ENCODE results near the gene MANSC4.
A peak's percentile ranks its signal among the peaks of the same experiment; 100 is the strongest.

The MANSC4 gene

DNA sequence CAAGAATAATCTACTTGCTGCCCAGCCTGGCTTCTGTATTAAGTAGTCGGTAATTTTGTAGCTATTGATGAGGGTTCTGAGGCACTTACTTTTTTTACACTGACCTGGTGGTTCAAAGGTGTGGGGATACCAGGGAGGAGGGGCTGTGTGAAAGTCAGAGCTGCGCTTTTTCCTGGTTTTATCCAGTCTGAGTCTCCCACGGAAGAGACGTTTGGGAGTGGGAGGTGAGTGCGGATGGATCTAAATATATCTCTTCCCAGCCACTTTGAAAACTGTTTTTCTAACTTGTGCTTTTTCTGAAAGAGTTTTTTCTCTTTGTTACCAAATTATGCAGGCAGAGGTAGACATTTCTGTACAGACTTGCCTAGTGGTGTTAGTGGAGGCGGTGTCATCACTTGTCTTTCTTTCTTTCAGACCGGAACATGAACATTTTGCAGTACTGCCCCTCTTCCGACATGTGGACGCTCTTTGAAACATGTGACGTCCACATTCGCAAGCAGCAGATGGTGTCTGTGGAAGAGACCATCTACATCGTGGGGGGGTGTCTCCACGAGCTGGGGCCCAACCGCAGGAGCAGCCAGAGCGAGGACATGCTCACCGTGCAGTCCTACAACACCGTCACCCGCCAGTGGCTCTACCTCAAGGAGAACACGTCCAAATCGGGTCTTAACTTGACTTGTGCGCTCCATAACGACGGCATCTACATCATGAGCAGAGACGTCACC lies 17.4 kb upstream of the MANSC4 start:
- no peak for DNase-seq

DNA sequence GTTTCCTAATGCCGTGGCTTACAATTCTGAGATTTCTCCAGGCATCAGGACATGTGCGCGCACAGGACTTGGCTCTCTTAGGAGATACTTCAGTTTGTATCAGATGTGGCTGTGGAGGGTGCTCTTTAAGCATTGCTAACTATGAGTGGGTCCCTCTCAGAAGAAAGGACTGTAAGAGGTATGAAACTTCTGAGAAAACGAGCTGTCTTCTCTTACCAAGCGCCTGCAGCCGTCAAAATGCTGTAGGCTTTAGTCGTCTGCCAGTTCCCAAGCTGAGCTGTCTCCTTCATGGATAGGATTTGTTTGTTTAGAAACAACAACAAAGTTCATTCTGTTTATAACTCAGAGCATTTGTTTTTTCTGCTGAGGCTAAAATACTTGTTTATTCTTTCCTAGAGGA lies 16.1 kb upstream of the MANSC4 start:
- DNase-seq, result no peak

DNA sequence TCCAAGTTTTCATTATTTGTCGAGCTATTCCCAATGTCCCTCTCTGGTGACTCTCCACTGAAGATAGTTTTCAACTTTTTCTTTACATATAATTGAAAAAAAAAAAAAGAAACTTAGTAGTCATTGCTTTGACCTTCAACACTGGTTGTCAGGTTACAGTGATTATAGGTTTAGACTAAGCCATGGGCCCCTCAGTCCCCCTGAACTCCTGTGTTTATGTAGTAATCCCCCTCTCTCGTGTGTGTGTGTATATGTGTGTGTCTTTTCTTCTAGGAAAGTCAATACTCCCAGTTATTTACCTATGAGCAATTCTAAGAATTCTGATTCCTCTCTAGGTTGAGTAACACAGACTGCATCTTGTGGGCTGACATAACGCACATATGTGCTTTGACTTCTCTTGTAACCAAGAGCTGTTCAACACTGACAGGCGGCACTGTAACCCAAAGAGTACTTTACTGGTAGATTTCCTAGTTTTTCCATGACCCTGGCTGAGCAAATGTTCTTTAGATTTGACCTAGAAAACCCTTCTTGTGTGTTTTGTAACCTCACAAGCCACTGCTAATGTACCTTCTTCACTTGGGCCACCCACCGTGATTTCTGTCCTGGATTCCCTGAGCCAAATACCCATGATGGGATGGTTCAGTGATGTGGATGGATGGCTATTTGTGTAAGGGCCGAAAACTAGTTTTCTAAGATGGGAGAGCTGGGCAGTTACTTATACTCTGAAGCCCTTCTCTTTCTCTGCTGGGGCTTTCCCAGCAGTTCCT lies 15.0 kb upstream of the MANSC4 start:
- DNase-seq, result no peak

DNA sequence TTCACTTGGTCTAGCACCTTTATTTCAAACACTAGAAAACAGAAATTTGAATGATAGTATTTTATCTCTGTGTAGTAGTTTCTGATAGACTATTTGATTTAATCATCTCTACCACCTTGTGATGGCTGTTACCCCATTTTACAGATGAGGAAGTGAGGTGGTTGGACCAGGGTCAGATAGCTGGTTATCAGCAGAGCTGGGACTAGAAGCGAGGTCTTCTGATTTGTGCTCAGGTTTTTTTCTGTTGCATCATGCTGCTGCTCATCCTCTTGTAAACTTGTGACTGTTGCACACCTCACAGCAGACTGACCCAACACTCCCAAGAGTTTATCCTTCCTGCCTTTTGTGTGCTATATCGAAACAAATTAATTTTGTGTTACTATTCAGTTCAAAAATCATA lies 10.1 kb upstream of the MANSC4 start:
- DNase-seq, result no peak

DNA sequence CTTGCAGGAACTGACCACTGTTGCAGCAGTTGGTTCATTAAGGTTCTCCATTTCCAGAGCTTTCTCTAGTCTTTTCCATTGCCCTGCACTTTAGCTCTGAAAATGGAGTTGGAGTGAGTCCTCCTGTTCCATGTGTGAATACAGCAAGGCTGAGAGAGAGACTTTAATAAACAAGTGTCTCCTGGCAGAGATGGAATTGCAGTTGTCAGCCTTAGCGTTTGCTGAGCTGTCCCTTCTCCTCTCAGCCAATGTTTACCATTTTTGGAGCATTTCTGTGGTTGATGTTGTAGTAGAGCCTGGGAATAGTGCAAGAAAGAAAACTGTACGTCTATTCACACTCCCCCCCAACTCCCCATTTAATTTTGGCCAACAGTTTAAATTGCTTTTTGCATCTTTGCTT lies 7.5 kb upstream of the MANSC4 start:
- DNase-seq, result no peak

DNA sequence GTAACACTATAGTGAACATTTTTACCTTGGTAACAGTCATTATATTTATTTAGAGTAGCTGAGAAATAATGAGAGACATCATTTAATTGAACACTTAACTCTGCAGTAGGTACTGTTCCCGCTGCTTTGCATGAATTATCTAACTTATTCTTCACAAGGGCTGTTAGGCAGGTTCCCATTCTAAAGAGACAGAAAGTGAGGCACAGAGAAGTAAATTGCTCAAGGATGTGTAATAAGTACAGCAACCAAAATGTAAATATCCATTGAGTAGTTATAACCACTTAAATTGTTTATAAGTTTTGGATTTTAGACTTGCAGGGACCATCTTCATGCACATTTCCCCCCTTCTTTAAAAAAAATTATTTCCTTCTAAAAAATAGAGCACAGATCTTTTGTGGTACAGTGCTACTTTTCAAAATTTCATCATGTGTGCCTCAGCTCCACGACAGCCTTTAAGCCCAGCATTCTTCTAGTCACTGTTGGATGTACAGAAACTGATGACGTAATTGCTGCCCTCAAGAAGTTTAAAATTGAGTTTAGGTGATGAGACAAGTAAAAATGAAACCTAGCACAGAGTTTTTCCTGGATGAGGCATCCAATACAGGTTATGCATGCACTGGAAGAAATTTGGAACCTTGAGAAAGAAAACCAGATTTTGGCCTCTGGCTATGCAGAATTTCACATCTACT lies 6.0 kb upstream of the MANSC4 start:
- DNase-seq, result no peak

DNA sequence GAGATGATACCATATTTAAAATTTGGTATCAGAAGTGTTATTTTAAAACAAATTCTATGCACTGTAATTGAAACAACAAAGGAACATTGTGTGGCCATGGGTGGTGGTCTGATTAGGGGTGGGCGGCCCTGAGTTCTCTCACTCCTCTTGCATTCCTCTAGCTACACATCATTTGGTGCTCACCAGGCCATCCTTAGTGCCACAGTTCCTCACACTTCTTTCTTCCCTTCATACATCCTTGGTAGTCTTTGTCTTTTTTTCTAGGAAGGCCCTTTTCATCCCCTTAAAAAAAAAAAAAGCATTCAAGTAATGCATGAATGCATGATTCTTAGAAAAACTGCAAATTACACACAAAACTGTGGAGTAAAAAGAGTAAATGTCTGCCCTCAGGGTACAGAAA lies 2.4 kb upstream of the MANSC4 start:
- DNase-seq, result no peak

DNA sequence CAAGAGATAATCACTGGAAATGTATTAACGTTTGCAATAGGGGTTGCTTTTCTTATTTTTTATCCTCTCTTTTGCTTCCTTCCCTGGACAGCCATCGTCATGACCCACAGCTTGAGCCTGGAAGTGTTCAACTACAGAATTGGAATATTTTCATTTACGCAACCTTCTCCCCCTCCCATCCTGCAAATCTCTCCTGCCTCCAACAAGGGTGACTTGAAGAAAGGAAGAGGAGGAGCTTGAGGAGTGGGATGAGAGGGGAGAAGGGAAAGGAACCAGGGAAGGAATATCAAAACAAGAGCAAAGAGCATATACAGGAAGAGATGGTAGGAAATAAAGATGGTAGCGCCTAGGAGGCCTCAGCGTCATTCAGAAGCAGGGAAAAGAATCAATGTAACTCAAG lies 1.6 kb upstream of the MANSC4 start:
- no peak for DNase-seq

DNA sequence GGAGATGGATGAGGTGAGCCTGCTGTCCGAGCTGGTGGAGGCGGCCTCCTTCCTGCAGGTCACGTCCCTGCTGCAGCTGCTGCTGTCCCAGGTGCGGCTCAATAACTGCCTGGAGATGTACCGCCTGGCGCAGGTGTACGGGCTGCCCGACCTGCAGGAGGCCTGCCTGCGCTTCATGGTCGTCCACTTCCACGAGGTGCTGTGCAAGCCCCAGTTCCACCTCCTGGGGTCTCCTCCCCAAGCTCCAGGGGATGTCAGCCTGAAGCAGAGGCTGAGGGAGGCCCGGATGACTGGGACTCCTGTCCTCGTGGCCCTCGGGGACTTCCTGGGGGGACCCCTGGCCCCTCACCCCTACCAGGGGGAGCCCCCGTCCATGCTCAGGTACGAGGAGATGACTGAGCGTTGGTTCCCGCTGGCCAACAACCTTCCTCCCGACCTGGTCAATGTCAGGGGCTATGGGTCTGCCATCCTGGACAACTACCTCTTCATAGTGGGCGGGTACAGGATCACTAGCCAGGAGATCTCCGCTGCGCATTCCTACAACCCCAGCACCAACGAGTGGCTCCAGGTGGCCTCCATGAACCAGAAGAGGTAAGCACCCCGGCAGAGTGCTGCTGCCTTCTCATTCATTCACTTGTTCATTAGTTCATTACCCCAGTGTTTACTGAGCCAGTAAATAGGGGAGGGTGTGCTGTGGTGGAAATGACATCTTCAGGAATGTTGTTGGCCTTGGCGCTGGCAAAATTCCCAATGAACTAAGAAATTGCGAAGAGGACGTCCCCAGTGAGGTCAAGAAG lies 774 bp upstream of the MANSC4 start:
- peak; percentile 16 for DNase-seq

DNA sequence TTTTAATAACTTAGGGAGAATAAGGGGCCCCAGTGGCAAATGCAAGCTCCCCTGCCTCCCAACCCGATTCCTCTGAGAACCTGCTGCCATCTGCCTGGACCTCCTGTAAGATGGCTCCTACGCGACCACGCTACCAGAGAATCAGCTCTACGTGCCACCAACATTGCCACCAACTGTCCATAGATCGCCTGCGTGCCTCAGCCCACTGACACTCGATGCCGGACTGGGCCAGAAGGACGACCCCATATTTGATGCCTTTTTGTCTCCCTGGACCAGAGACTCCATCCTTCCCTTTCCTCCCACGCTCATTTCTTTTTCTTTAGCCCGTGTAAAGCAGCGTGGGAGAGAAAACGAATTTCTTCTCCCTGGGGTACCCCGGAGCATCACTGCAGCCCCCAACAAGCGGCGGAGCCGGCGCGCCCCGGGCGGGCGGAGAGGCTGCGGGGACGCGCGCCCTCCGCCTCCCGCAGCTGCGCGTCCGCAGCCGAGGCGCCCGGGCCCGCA lies 568 bp downstream of the MANSC4 start:
- no peak for DNase-seq

DNA sequence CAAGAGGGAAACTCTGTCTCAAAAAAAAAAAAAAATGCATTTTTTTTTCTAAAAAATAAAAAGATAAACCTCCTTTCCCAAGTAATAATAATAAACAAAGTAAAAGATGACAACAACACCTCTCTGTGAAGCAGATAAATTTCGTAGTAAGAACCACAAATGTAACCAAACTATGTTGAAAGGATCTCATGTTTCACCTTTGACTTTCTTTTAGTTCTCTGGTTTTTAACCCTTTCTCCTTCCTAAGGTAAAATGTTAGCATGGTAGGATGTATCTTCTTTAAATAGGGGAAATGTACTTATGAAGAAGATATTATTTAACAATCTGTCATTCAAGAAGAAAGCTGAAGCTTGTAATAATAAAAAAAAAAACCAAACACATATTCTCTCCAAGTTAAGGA lies 1.8 kb downstream of the MANSC4 start:
- DNase-seq, result no peak

DNA sequence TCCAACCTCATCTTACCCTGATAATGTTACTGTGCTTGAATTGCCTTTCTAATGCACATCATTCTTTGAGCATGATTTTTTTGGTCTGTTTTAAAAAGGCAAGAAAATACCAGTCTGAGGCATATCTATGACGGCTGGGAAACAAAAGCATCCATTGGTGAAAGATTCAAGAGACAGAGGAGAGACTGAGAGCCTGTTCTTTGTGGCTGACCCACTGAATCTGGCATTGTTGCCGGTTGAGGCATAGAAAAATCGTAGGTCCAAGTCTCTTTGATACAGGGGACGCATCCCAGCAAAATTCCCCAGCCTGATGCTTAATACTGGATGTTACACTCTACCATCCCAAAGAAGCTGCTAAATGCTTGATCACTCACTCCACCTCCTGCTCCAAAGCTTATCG lies 2.9 kb downstream of the MANSC4 start:
- no peak for DNase-seq

DNA sequence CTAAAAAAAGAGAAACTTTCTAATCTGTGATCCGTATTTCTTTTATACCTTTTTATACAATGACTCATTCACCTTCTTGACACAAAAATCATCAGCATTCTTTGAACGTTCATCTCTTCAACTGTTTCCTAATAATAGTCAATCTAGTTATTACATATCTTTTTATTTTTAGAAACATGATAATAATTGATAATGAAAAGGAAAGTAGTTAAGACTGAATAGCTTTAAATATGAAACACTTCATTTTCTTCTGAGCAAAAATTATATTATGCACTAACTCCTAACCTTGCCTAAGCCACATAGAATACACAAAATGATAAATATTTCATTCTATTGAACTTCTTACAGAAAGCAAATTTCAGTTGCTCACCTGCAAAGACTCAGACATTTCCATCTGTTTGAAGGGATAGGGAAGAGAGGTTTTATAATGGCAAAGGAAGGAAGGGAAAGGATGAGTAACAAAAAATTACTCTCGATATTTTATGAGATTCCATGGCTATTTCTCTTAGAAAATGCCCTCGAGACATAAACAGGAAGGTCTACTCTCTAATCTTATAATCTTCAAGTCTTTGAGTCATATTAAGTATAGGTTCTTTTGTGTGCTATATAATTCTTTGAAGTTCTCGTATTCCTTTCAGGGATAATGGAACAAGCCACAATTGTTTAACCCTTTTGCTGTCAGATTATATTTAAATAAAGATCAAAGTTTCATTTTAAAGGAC lies 7.5 kb downstream of the MANSC4 start:
- DNase-seq, result no peak

DNA sequence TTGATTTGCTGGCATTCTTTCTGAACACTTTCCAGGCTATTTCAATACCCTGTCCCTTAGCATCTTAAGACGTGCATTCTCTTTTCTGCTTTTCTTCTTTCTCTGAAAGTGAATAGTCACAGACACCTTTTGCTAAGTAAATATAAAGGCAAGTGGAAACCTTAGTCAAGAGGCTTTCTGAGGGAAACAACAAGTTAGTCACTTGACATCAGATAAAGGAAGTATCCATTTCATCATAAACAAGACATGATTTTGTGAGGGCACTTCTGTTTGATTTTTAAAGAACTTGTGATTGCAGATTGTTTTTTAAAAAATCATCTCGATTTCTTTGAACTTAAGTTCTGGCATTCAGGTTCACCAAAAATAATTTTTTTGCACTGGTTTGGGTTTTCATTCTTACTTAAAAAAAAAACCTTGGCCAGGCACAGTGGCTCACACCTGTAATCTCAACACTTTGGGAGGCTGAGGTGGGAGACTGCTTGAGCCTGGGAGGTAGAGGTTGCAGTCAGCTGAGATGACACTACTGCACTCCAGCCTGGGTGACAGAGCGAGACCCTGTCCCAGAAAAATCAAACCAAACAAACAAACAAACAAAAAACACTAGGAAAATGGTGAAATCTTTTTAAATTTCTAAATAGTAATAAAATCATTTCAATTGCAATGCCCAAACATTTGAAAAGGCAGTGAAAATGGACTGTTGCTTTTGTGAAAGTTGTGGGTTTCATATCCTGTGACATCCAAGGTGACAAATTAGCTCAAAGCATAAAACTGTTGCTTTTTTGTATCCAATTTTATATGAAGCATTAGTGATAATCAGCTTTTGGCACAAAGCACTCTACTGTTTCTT lies 8.3 kb downstream of the MANSC4 start:
- DNase-seq, result no peak

DNA sequence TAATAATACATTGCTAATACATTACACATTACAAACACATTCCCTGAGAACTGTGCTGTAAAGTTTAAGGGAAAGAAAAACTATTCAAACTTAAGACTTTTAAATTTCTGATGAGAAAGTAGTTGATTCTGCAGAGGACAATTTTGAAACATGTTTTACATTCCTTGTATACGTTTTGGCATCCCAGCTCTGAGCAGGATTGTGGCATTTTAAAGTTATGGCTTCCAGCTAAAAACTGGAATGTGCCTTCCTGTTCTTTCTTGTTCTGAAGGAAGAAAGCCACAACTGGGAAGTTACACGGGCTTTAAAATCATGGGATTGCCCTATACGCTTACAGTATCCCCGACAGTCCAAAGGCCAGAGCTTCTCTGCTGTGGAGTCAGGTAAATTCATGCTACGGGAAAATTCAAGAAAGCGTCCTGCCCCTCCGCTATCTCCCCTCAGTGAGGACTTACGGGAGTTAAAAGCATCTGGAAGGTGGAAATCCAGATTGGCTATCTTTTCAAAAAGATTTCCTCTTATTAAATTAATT lies 10.8 kb downstream of the MANSC4 start:
- DNase-seq, result no peak

DNA sequence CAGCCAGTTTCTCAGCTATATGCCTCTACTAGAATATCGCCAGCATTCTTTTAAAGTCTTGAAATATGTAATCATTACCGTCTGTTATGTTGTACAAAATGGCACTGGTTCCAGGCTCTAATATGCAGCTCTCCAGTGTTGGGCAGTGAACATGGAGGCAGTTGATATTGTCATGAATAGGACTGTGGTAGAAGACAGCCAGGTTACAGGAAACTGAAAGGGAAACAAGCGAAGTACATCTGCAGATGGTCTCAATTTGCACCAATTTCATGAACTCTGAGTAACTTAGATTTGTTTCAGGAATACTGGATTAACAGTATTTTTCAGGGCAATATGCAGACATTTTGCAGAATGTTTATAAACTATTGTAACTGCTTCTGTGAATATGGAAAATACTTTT lies 13.4 kb downstream of the MANSC4 start:
- no peak for DNase-seq

DNA sequence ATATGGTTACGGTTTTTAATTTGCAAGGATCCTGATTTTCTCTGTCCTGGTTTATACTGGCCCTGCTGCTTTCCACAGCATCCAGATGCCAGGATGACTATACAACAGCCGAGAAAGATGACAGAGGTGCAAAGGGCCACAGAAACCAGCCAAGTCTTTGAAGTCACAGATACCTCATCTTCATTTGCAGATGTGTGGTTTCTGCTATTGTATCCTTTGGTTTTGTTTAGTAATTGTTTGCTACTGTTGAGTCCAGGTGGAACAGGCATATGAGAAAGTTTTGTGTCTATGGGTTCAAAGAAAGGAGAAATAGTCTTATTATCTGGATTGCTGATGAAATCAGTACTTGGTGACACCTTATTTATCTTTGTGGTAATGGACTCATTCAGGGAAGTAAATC lies 17.3 kb downstream of the MANSC4 start:
- no peak for DNase-seq

DNA sequence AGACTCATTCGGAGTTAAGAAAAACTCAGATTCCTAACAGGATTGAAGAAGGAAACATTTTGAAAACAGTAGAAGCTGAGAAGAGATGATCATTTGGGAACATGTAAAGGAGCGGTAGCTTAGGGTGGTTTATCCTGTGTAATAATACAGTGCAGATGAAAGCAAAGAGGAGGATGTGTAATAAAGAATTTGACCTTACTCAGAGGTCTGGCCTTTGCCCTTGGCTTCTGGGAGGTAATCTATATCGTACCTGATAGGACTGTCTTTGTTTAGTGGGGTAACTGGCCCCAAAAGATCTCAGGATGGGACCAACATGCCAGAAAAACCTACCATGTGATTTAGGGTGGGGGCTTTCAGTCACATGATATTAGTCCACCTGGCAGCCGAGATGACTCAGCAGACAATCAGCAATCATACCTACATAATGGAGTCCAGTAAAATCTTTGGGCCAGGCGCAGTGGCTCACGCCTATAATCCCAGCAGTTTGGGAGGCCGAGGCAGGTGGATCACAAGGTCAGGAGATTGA lies 23.3 kb downstream of the MANSC4 start:
- no peak for DNase-seq

DNA sequence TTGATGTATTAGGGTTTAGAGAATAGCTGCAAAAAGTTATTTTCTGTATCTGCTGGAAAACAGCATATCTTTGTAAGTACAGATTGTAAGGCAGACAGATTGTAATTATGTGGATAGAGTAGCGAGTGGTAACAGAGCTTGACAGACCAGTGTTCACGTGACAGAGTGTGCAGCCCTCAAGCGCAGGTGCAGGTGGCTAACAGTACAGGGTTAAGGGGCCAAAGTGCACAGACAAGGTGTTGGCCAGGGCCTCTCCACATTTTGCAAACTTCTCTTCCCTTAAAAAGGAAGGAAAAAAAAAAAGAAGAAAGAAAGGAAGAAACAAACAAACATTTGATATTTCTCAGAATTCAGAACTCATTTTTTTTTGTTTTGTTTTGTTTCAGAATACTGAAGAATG lies 25.2 kb downstream of the MANSC4 start:
- DNase-seq, result no peak

DNA sequence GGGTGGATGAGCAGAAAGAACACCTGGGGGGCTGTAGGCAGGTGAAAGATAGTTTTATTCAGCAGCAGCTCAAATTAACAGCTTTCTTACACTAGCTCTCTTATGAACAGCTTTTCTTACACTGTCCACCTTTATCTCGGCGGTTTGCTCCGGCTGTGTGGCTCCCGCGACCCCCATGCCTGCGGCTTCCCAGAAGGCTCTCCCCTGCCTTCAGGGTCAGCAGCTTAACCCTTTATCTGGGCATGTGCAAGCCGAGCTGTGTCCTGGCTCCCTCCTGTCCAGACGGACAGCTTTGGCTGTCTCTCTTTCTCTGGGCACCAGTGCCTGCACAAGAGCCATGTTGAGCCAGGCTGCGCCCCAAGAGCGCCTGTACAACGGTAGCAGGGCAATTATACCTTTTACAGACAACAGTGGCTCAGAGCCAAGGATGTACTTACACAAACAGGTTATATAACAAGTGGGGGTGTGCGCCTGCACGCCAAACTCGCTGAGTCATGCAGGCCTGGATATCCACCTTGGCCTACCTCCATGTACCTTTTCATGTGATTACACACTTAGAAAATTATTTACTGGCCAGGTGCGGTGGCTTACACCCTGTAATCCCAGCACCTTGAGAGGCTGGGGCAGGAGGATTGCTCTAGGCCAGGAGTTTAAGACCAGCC lies 28.5 kb downstream of the MANSC4 start:
- no peak for DNase-seq
